DND-41 (cell line): Measurements from ENCODE around the gene SMC5.

Source experiments
- EZH2 ChIP-seq: IDR thresholded peaks from 3 replicates; pipeline ENCODE4 v1.6.1; 2012; ENCODE audit warnings: borderline replicate concordance, low read depth, mild to moderate bottlenecking, moderate library complexity, low read length, inconsistent platforms; ENCODE audit not compliant: severe bottlenecking
- TF ChIP-seq, protein P1 (sequence below): IDR thresholded peaks from 2 replicates; pipeline ENCODE4 v1.5.1; 2012; ENCODE audit warnings: borderline replicate concordance, low read length, moderate library complexity, mild to moderate bottlenecking; ENCODE audit not compliant: poor library complexity, severe bottlenecking; ENCODE audit errors: extremely low read depth

DNA sequence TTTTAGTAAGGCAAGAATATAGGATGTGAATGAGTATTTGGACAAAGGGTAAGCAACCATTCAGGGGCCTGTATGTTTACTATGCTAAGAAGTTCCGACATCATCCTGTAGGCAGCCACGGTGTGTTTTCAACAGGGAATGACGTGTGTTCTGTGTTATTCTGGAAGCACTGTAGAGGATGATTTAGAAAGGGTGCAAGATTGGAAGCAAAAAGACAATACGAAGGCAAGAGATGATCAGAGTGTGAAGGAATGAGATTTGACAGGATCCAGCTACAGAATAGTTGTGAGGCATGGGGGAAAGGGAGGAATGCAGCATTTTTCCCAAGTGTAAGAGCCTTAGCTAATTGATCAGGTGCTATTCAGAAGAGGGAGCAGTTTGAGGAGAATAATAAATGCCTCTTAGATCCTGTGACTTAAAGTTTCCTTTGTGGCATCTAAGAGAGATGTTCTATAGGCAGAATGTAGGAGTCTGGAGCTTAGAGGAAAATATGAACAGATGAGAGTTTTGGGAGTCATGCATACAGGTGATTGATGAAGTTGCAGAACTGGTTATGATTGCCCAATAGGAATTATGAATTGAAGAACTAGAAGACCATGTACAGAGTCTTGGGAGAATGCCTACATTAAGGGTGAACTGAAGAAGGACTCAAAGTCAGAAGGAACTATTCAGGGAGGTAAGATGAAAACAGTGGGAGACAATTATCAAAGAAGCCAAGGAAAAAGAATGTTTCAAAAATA is 2.5 kb downstream of the SMC5 start:
- TF ChIP-seq, protein P1, sequence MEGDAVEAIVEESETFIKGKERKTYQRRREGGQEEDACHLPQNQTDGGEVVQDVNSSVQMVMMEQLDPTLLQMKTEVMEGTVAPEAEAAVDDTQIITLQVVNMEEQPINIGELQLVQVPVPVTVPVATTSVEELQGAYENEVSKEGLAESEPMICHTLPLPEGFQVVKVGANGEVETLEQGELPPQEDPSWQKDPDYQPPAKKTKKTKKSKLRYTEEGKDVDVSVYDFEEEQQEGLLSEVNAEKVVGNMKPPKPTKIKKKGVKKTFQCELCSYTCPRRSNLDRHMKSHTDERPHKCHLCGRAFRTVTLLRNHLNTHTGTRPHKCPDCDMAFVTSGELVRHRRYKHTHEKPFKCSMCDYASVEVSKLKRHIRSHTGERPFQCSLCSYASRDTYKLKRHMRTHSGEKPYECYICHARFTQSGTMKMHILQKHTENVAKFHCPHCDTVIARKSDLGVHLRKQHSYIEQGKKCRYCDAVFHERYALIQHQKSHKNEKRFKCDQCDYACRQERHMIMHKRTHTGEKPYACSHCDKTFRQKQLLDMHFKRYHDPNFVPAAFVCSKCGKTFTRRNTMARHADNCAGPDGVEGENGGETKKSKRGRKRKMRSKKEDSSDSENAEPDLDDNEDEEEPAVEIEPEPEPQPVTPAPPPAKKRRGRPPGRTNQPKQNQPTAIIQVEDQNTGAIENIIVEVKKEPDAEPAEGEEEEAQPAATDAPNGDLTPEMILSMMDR = no peak
- no peak for TF ChIP-seq EZH2
